ENCODE data around the gene EXOC3. TPM values are rescaled to one million over a fixed set of nuclear protein-coding genes. Genes with fewer than 3 reads are reported as not detected.

The EXOC3 gene
- total and polyA plus RNA-seq, 2 of the 8 experiments (the other 6 are each of a cell fraction or from before 2014, with no cell fraction given): 14.4 to 30.0 TPM

- TF ChIP-seq, protein P1, sequence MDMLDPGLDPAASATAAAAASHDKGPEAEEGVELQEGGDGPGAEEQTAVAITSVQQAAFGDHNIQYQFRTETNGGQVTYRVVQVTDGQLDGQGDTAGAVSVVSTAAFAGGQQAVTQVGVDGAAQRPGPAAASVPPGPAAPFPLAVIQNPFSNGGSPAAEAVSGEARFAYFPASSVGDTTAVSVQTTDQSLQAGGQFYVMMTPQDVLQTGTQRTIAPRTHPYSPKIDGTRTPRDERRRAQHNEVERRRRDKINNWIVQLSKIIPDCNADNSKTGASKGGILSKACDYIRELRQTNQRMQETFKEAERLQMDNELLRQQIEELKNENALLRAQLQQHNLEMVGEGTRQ (IDR thresholded peaks at IDR 0.05; ENCODE audit: low read length): no peak
- TF ChIP-seq GABPA (IDR thresholded peaks at IDR 0.05; ENCODE audit: borderline replicate concordance, insufficient read depth, low read length) (no peak), TAF7 (optimal IDR thresholded peaks at IDR 0.05; ENCODE audit: borderline replicate concordance, low read depth, low read length) (no peak), CREB1 (IDR thresholded peaks at IDR 0.05) (no peak), KDM5A (IDR thresholded peaks at IDR 0.05; ENCODE audit: low read length) (no peak), POLR2A (IDR thresholded peaks at IDR 0.05; ENCODE audit: control extremely low read depth in 1 of 2, low read depth in 2 of 2, low read length in 2 of 2) (no peak), GTF2F1 (IDR thresholded peaks at IDR 0.05; ENCODE audit: borderline replicate concordance, low read depth, low read length) (no peak), FOSL1 (IDR thresholded peaks at IDR 0.05; ENCODE audit: insufficient read depth, low read depth, low read length) (no peak), HDAC2 (IDR thresholded peaks at IDR 0.05; ENCODE audit: borderline replicate concordance in 1 of 2, low read depth in 2 of 2, low read length in 2 of 2) (no peak)
Observed at GRCh38 chr5:416636-416960, 26.4 kb upstream of the EXOC3 start (continued).
